GM18526 (cell line): ENCODE data around the gene EXOC6.

Experiments used
- POLR2A ChIP-seq: IDR thresholded peaks from 3 replicates; pipeline ENCODE4 v1.6.1; 2011; ENCODE audit not compliant: insufficient read length; ENCODE audit errors: extremely low read depth

EXOC6 gene

GRCh38 chr10:92995509-92995908, 147.2 kb downstream of the EXOC6 start:
- no peak for TF ChIP-seq POLR2A

DNA sequence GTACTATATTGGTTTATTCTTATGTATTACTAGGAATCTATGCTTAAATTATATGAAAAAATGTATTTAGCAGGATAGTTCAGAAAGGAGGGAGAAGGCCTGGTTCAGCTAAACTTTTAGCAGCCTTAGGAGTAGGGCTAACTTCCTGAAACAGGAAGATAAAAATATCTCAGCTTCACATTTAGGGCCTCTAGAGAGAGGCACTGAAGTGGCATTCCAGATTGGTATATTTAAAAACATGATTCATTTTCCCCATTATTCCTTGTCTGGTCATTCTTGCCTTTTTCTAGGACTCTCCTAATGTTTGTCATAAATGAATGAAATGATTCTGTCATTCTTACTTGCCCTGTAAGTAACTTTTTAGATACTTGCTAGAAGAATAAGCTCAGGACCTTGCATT, 149.3 kb downstream of the EXOC6 start:
- no peak for TF ChIP-seq POLR2A

DNA sequence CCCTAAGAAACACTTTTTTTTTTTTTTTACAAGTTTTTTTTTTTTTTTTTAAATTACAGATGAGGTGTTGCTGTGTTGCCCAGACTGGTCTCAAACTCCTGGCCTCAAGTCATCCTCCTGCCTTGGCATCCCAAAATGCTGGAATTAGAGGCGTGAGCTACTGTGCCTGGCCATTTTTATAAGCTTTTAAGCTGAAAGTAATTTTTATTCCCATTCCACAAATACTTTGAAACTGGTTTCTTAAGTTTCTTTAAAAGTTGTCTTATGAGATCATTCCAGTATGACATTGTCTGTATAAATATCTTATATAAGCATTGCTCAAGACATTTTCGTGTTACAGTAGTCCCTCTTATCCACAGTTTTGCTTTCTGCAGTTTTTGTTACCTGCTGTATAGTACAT, 150.9 kb downstream of the EXOC6 start:
- TF ChIP-seq POLR2A, result no peak

DNA sequence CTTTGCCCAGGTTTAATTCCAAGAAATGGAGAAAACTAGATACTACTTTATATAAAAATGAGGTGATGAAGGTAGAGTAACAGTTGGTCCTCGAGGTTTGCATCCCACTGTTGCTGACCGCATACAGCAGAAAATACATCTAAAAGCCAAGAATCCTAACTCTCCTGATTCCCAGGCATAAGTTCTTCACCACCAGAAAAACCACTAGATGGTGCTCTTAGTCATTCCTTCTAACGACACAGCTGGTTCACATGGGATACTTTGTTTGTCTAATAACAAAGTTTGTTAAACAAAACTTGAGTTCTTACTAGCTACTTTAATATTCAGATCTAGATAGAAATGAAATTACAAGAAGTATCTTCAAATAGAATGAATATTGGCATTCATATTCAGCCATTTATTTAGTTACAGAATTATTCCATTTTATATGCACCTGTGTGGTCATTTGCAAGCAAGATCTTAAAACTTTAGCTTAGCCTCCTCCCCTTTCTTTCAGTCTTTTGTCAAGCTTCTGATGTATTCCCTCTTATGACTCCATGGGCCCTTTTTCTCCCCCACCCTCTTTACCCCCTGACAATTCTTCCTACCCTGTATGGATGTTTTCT, 158.2 kb downstream of the EXOC6 start:
- no peak for TF ChIP-seq POLR2A

GRCh38 chr10:93015722-93016121, 167.4 kb downstream of the EXOC6 start:
- no peak for TF ChIP-seq POLR2A

- TF ChIP-seq POLR2A, result no peak
These were observed 174.8 kb downstream of the EXOC6 start for GRCh38 chr10:93023013-93023650.

DNA sequence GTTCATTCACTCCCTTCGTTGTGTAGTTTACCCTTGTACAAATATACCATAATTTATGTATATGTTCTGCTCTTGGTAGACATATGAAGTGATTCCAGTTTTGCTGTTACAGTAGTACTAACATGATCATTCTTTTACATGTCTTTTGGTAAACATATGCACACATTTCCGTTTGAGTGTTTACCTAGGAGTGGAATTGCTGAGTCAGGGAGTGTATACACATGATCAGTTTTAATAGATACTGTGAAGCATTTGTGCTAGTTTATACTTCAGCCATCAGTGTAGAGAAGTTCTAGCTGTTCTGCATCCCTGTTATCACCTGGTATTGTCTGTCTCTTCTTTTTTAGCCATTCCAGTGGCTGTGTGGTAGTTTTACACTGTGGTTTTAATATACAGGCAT, 177.8 kb downstream of the EXOC6 start:
- no peak for TF ChIP-seq POLR2A

GRCh38 chr10:93027508-93027907, 179.2 kb downstream of the EXOC6 start:
- TF ChIP-seq POLR2A, result no peak

- no peak for TF ChIP-seq POLR2A
These were observed 180.6 kb downstream of the EXOC6 start for GRCh38 chr10:93028883-93029282.

- no peak for TF ChIP-seq POLR2A
These were observed 182.1 kb downstream of the EXOC6 start for GRCh38 chr10:93030409-93030808.

- no peak for TF ChIP-seq POLR2A
These were observed 183.9 kb downstream of the EXOC6 start for GRCh38 chr10:93032105-93032808.

DNA sequence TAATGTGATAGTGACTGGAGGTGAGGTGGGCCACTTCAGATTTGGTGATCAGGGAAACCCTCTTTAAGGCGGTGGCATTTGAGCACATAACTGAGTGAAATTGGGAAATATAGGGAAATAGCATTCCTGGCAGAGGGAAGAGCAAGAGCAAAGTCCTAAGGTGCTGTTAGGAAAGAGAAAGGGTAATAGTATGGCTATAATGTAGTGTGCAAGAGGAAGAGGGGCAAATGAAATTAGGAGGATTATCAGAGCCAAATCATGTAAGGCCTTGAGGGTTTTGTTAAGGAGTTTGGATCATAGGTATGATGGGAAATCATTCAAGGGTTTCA, 184.5 kb downstream of the EXOC6 start:
- no peak for TF ChIP-seq POLR2A

- no peak for TF ChIP-seq POLR2A
These were observed 186.1 kb downstream of the EXOC6 start for GRCh38 chr10:93034426-93034825.

DNA sequence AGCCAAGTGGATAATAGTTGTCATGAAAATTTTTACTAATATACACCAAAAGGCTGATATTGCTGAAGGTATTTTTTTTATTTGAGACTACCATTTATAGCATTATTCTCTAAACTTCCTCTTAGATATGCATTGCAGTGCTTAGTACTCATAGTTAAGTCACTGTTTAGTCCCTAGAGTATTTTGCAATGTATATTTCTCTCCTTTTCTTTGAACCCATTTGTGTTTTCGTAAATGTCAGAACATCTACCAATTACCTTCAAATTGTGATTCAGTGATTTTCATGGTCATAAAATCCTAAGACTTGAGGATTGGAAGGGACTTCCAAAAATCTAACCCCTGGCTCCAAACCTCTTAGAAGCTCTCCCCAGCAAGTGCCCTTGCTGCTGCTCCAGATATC, 190.8 kb downstream of the EXOC6 start:
- TF ChIP-seq POLR2A, result no peak

DNA sequence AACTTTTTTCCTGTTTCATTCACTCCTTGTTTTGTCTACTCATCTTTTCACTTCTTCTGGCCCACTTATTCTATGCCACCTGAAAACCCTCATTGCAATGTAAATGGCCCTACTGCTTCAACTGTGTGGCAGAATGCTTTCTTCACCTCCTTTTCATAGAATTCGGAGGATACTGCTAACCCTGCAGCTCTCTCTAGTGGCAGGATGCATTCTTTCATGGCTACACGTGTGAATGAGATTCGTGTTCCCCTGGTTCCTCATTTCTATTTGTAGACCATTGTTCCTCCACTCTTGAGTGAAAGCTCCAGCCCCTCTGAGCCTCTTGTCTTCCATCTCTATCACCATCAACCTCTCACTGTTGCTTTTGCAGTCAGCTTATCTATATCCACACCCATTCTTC, 191.4 kb downstream of the EXOC6 start:
- no peak for TF ChIP-seq POLR2A

DNA sequence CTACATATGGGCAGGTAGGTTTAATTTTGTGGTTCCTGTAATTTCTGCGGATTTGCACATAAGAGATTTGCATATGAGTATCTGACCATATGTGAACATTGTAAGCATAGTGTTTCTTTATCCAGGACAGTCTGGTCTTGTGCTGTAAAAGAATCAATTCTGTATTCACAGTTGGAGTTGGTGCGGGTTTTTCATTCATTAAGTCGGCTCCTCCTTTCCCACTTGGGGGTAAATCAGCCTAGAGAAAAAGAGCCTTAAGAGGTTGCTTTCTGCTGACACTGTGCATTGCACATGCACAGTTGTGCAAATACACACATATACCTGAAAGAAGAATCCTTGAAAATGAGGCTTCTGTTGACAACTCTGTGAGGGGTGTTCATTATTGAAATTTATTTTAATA, 206.2 kb downstream of the EXOC6 start:
- TF ChIP-seq POLR2A, result no peak

GRCh38 chr10:93058139-93058538, 209.8 kb downstream of the EXOC6 start:
- no peak for TF ChIP-seq POLR2A
